Natural killer cell (primary cell): Measurements from ENCODE around the gene LIN54. TPM values are rescaled to one million over a fixed set of nuclear protein-coding genes. Genes with fewer than 3 reads are reported as not detected.
"Not testable (repeated sequence)": the region's sequence is repeated elsewhere in the genome, so short reads cannot be mapped to it uniquely, and the experiment has no call there.

ENCODE experiments used
- ATAC-seq, 3 donors: fragments of 150-1000 bp in 2 of 3; fragments of 200-7000 bp in 1 of 3; cut with Tn5 transposase; 1 replicate in 1 of 3; 2 replicates in 2 of 3; pipeline ENCODE4 v1.10.0; 2021; ENCODE audit warnings: mild to moderate bottlenecking in 2 of 3, moderate library complexity in 2 of 3
- DNase-seq, 2 donors: peaks; one replicate each; pipeline versions ENCODE4 v3.0.0 to v3.0.0-alpha.2; 2013 to 2021; ENCODE audit warnings: mixed read lengths in 1 of 2
- H3K27ac ChIP-seq: one replicate; pipeline ENCODE4 v1.5.1; 2013; ENCODE audit warnings: mild to moderate bottlenecking, low read length
- H3K27me3 ChIP-seq: one replicate; pipeline ENCODE4 v1.6.1; 2013; ENCODE audit warnings: low read length; ENCODE audit not compliant: control insufficient read depth, insufficient read depth
- H3K36me3 ChIP-seq: one replicate; pipeline ENCODE4 v1.6.1; 2013; ENCODE audit warnings: low read length; ENCODE audit not compliant: control insufficient read depth, insufficient read depth
- H3K4me1 ChIP-seq: one replicate; pipeline ENCODE4 v1.6.1; 2013; ENCODE audit warnings: low read length; ENCODE audit not compliant: control insufficient read depth, insufficient read depth
- H3K4me3 ChIP-seq: one replicate; pipeline ENCODE4 v1.5.1; 2013; ENCODE audit warnings: low read length
- H3K9me3 ChIP-seq: one replicate; pipeline ENCODE4 v1.6.1; 2013; ENCODE audit warnings: low read length; ENCODE audit not compliant: control insufficient read depth, insufficient read depth
- H3K27ac Mint-ChIP-seq, 2 donors: one replicate each; pipeline ENCODE4 v1.8.0; 2022; ENCODE audit warnings: mild to moderate bottlenecking in 2 of 2, mixed read lengths in 2 of 2, moderate library complexity in 1 of 2
- H3K27me3 Mint-ChIP-seq, 2 donors: one replicate each; pipeline ENCODE4 v1.8.0; 2022; ENCODE audit warnings: low read depth in 2 of 2, mixed read lengths in 2 of 2
- H3K36me3 Mint-ChIP-seq: one replicate; pipeline ENCODE4 v1.8.0; 2022; ENCODE audit warnings: mixed read lengths
- H3K4me1 Mint-ChIP-seq, 2 donors: one replicate each; pipeline ENCODE4 v1.8.0; 2022; ENCODE audit warnings: mixed read lengths in 2 of 2
- H3K4me3 Mint-ChIP-seq: one replicate; pipeline ENCODE4 v1.8.0; 2022; ENCODE audit warnings: mild to moderate bottlenecking, moderate library complexity, mixed read lengths
- H3K9me3 Mint-ChIP-seq, 2 donors: one replicate each; pipeline ENCODE4 v1.8.0; 2022; ENCODE audit warnings: mixed read lengths in 2 of 2
- WGBS: methylation state at CpG from one replicate; pipeline ENCODE4 v1.1.7; 2013; ENCODE audit warnings: missing lambda C conversion rate; ENCODE audit not compliant: insufficient coverage; 5-methylcytosine and 5-hydroxymethylcytosine counted together
- intact Hi-C: fragments of 100-400 bp; cut with micrococcal nuclease; formaldehyde crosslinking; loops from one replicate; pipeline ENCODE4 v1.14.2; 2022
- total RNA-seq, 4 donors: library from RNA; stranded (reverse); fragments of 120-200 nt in 1 of 4; gene quantifications; one replicate each; pipeline versions ENCODE4 v1.2.3 to v1.2.4, GENCODE V29; 2013 to 2022
- TF ChIP-seq, protein P1 (sequence below): fragments of 200-600 bp; IDR thresholded peaks from one replicate; pipeline ENCODE4 v1.8.0; 2022; ENCODE audit warnings: antibody characterized with exemption

LIN54 gene
- total RNA-seq, 3 donors from 2014 or later (not counting 1 experiment from before 2014, with no cell fraction given), result 16.6 to 20.1 (median 19.3) TPM

DNA sequence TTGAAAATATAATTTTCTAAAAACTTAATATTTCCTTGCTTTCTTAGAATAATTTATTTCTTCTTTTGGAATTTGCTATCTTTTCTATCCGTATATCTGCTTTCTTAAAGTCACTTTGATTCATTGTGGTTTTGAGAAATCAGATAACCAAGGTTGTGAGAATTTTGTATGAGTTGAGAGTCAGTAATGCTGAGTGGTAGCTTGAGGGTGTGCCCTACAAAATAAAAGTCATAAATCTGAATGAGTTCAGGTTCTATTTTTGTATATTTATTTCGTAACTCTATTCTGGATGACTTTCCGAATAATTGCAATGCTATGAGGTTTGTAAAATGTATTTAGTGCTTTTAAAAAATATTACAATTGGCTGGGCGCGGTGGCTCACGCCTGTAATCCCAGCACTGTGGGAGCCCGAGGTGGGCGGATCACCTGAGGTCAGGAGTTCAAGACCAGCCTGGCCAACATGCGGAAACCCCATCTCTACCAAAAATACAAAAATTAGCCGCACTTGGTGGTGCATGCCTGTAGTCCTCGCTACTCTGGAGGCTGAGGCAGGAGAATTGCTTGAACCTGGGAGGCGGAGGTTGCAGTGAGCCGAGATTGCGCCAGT, 33.3 kb upstream of the LIN54 start:
- Mint-ChIP-seq H3K4me1 (peaks cover 11 to 15% of the 10 kb centered on the region in 2 donors), H3K27me3 (no peaks in the 10 kb centered on the region), H3K9me3 (no peaks in the 10 kb centered on the region), H3K4me3 (no peak overlapping the region), H3K36me3 (no peaks in the 10 kb centered on the region), H3K27ac (no peak overlapping the region)
- 82% methylated on average over 10 of the region's 14 CpGs for WGBS
- peak in 1 of 3 donors; percentile 34 for ATAC-seq
- H3K36me3 ChIP-seq, result peaks cover 9% of the 10 kb centered on the region
- DNase-seq, result no peak
- TF ChIP-seq, protein P1, sequence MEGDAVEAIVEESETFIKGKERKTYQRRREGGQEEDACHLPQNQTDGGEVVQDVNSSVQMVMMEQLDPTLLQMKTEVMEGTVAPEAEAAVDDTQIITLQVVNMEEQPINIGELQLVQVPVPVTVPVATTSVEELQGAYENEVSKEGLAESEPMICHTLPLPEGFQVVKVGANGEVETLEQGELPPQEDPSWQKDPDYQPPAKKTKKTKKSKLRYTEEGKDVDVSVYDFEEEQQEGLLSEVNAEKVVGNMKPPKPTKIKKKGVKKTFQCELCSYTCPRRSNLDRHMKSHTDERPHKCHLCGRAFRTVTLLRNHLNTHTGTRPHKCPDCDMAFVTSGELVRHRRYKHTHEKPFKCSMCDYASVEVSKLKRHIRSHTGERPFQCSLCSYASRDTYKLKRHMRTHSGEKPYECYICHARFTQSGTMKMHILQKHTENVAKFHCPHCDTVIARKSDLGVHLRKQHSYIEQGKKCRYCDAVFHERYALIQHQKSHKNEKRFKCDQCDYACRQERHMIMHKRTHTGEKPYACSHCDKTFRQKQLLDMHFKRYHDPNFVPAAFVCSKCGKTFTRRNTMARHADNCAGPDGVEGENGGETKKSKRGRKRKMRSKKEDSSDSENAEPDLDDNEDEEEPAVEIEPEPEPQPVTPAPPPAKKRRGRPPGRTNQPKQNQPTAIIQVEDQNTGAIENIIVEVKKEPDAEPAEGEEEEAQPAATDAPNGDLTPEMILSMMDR, result no peak
- H3K4me1 ChIP-seq, result peaks cover 4% of the 10 kb centered on the region
- no peak overlapping the region for H3K27ac ChIP-seq
- no peak overlapping the region for H3K4me3 ChIP-seq
- no peaks in the 10 kb centered on the region for H3K9me3 ChIP-seq
- intact Hi-C loops, result no loop called here
- no peaks in the 10 kb centered on the region for H3K27me3 ChIP-seq

DNA sequence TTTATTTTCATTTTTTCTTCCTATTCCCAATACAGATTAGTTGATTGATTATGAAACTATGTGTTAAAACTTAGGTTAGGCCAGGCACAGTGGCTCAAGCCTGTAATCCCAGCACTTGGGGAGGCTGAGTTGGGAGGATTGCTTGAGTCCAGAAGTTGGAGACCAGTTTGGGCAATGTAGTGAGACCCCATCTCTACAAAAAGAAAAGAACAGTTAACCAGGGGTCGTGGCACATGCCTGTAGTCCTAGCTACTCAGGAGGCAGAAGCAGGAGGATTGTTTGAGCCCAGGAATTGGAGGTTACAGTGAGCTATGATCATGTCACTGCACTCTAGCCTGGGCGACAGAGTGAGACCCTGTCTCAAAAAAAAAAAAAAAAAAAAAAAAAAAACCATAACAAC, 32.5 kb upstream of the LIN54 start:
- intact Hi-C loops, DNase-seq, H3K4me3 ChIP-seq, H3K36me3 Mint-ChIP-seq, ATAC-seq, H3K27me3 ChIP-seq, H3K4me1 ChIP-seq, H3K4me3 Mint-ChIP-seq, H3K36me3 ChIP-seq, H3K27me3 Mint-ChIP-seq, H3K27ac Mint-ChIP-seq, H3K9me3 ChIP-seq, H3K27ac ChIP-seq, H3K9me3 Mint-ChIP-seq: not testable (repeated sequence)
- peaks cover 11 to 15% of the 10 kb centered on the region in 2 donors for H3K4me1 Mint-ChIP-seq
- 94% methylated on average over 1 of the region's 2 CpGs for WGBS

DNA sequence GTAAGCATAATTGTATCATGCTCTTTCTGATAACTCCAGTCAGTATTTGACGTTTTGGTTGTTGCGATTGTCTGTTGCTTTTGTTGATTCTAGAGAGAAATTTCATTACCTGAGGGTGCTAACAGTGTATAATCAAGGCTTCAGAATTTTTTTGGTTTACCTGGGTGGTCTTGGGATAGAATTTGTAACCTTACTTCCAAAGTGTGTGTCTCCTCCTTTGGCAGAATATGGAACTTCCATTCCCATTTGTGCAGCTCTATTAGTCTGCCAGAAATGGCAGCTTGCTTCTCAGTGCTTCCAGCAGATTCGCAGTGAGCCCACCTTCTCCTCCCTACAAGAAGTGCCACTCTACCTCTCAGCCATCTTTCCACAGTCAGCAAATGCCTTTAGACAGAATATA, 29.6 kb upstream of the LIN54 start:
- Histone ChIP-seq H3K36me3 (peaks cover 3% of the 10 kb centered on the region), H3K4me1 (peaks cover 14% of the 10 kb centered on the region), H3K9me3 (no peaks in the 10 kb centered on the region), H3K27me3 (no peaks in the 10 kb centered on the region), H3K27ac (no peak overlapping the region), H3K4me3 (no peak overlapping the region)
- no peak overlapping the region for H3K4me3 Mint-ChIP-seq
- H3K27ac Mint-ChIP-seq, result no peak overlapping the region
- no peaks in the 10 kb centered on the region for H3K36me3 Mint-ChIP-seq
- no peaks in the 10 kb centered on the region for H3K27me3 Mint-ChIP-seq
- ATAC-seq (no peak), DNase-seq (no peak)
- H3K9me3 Mint-ChIP-seq, result no peaks in the 10 kb centered on the region
- TF ChIP-seq, protein P1, result no peak
- WGBS, result 100% methylated on average over 3 of the region's 3 CpGs
- intact Hi-C loops, result no loop called here
- peaks cover 29 to 34% of the 10 kb centered on the region in 2 donors for H3K4me1 Mint-ChIP-seq

DNA sequence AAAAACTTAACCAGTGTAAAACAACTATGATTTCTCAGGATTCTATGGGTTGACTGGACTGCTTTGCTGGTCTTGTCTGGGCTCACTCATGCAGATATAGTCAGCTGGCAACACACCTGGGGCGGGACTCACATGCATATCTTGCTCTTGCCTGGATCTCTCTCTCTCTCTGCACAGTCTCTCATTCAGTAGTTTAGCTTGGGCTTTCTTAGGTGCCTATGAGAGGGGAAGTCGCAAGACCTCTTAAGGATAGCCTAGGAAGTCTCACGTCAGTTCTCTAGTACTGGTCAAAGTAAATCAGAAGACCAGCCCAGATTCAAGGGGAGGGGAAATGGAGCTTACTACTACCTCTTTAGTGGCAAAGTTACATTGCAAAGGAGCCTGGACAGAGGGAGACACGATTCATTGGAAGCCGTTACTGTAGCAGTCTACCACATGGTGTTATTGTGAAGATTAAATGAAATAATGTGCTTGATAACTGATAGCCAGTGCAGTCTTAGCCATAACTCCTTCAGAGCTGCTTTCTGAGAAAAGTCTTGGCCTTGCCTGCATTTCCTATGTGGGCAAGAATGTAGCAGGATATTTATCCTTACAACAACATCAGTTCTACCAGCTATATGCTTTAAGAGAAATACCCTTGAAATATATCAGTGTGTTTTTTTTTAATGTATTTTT, 26.5 kb upstream of the LIN54 start:
- H3K4me1 ChIP-seq, result peaks cover 11% of the 10 kb centered on the region
- H3K27me3 Mint-ChIP-seq, result no peaks in the 10 kb centered on the region
- no peak for DNase-seq
- H3K27me3 ChIP-seq, result no peaks in the 10 kb centered on the region
- H3K36me3 Mint-ChIP-seq, result no peaks in the 10 kb centered on the region
- TF ChIP-seq, protein P1, result no peak
- peaks cover 2% of the 10 kb centered on the region for H3K36me3 ChIP-seq
- no peak overlapping the region for H3K27ac ChIP-seq
- no peaks in the 10 kb centered on the region for H3K9me3 Mint-ChIP-seq
- peak overlapping the region; percentile 14 to 99 for H3K27ac Mint-ChIP-seq
- H3K9me3 ChIP-seq, result no peaks in the 10 kb centered on the region
- peaks cover 29 to 40% of the 10 kb centered on the region in 2 donors for H3K4me1 Mint-ChIP-seq
- WGBS, result 77% methylated on average over 5 of the region's 5 CpGs
- intact Hi-C loops, result loop anchor here (10.0 kb wide), 1 partner anchor 68 kb away; no protein-coding TSS in a partner anchor
- peak overlapping the region; percentile 19 for H3K4me3 Mint-ChIP-seq
- H3K4me3 ChIP-seq, result no peak overlapping the region
- ATAC-seq, result no peak
